ENCODE results near the gene OR5L2.

DNA sequence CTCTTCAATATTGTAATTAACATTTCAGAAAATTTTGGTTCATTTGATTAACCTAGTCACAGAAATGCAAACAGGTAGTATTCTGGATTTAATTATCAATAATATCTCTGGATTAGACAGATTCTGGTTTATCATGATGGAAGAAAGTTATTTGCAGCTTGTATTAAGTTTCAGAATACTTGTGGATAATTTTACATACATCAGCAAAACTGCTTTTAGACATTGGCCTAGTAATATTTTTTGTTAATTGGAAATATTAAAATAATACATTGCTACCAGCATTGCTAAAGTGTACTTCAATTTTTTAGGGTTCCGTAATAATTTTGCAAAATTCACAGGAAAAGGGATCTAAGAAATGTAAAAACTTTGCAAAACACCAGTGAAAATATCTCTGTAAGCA lies 35.4 kb upstream of the OR5L2 start:
- TF ChIP-seq, protein P1, sequence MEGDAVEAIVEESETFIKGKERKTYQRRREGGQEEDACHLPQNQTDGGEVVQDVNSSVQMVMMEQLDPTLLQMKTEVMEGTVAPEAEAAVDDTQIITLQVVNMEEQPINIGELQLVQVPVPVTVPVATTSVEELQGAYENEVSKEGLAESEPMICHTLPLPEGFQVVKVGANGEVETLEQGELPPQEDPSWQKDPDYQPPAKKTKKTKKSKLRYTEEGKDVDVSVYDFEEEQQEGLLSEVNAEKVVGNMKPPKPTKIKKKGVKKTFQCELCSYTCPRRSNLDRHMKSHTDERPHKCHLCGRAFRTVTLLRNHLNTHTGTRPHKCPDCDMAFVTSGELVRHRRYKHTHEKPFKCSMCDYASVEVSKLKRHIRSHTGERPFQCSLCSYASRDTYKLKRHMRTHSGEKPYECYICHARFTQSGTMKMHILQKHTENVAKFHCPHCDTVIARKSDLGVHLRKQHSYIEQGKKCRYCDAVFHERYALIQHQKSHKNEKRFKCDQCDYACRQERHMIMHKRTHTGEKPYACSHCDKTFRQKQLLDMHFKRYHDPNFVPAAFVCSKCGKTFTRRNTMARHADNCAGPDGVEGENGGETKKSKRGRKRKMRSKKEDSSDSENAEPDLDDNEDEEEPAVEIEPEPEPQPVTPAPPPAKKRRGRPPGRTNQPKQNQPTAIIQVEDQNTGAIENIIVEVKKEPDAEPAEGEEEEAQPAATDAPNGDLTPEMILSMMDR (IDR thresholded peaks at IDR 0.05) = no peak
- no peak for TF ChIP-seq EZH2 (IDR thresholded peaks at IDR 0.05)
